ACC112 (cell line): ENCODE measurements around the gene EXOSC9.

Experiments
- H2AFZ ChIP-seq: fragments of 200-600 bp; sonication (generic); one replicate; pipeline ENCODE4 v1.6.0; 2017; ENCODE audit warnings: antibody characterized with exemption, low read length; ENCODE audit not compliant: unreplicated experiment
- H3K27ac ChIP-seq: fragments of 200-600 bp; sonication (generic); 2 replicates; pipeline ENCODE4 v1.5.1; 2014; ENCODE audit warnings: low read depth, mild to moderate bottlenecking, antibody characterized with exemption, low read length, moderate library complexity
- H3K27me3 ChIP-seq: fragments of 200-600 bp; sonication (generic); 2 replicates; pipeline ENCODE4 v1.6.1; 2014; ENCODE audit warnings: mild to moderate bottlenecking, antibody characterized with exemption, low read length, moderate library complexity, mixed read lengths; ENCODE audit not compliant: insufficient read depth
- H3K36me3 ChIP-seq: fragments of 200-600 bp; sonication (generic); 2 replicates; pipeline ENCODE4 v1.6.1; 2016; ENCODE audit warnings: mild to moderate bottlenecking, antibody characterized with exemption, low read length, moderate library complexity, mixed read lengths; ENCODE audit not compliant: insufficient read depth
- H3K4me1 ChIP-seq: fragments of 200-600 bp; sonication (generic); one replicate; pipeline ENCODE4 v1.6.1; 2016; ENCODE audit warnings: low read length, mixed read lengths; ENCODE audit not compliant: insufficient read depth, unreplicated experiment, control insufficient read depth
- H3K4me3 ChIP-seq: fragments of 200-600 bp; sonication (generic); 2 replicates; pipeline ENCODE4 v1.5.1; 2014; ENCODE audit warnings: mild to moderate bottlenecking, low read depth, low read length
- H3K79me2 ChIP-seq: fragments of 200-600 bp; sonication (generic); one replicate; pipeline ENCODE4 v1.6.0; 2016; ENCODE audit warnings: low read length; ENCODE audit not compliant: control insufficient read depth, unreplicated experiment, insufficient read depth

Gene EXOSC9

GRCh38 chr4:121771869-121772268, 29.3 kb upstream of the EXOSC9 start:
- Histone ChIP-seq H3K27ac (no peak overlapping the region), H2AFZ (no peak overlapping the region), H3K36me3 (no peaks in the 10 kb centered on the region), H3K4me1 (peaks cover 4% of the 10 kb centered on the region), H3K4me3 (no peak overlapping the region), H3K79me2 (no peaks in the 10 kb centered on the region), H3K27me3 (no peaks in the 10 kb centered on the region)

- no peak overlapping the region for H3K27ac ChIP-seq
- H3K4me1 ChIP-seq, result peaks cover 15% of the 10 kb centered on the region
- H2AFZ ChIP-seq, result no peak overlapping the region
- no peak overlapping the region for H3K4me3 ChIP-seq
- H3K36me3 ChIP-seq, result no peaks in the 10 kb centered on the region
- no peaks in the 10 kb centered on the region for H3K27me3 ChIP-seq
- no peaks in the 10 kb centered on the region for H3K79me2 ChIP-seq
Observed at GRCh38 chr4:121773883-121774282, 27.2 kb upstream of the EXOSC9 start.

GRCh38 chr4:121776610-121777401, 24.3 kb upstream of the EXOSC9 start:
- peak overlapping the region; percentile 51 for H2AFZ ChIP-seq
- H3K36me3 ChIP-seq, result no peaks in the 10 kb centered on the region
- H3K27me3 ChIP-seq, result no peaks in the 10 kb centered on the region
- no peak overlapping the region for H3K27ac ChIP-seq
- peaks cover 15% of the 10 kb centered on the region for H3K4me1 ChIP-seq
- no peaks in the 10 kb centered on the region for H3K79me2 ChIP-seq
- no peak overlapping the region; the same call in 1 of the 2 replicates for H3K4me3 ChIP-seq

- Histone ChIP-seq H3K4me3 (no peak overlapping the region), H3K27me3 (no peaks in the 10 kb centered on the region), H3K27ac (no peak overlapping the region), H3K4me1 (peaks cover 15% of the 10 kb centered on the region), H3K79me2 (no peaks in the 10 kb centered on the region), H3K36me3 (no peaks in the 10 kb centered on the region), H2AFZ (peak overlapping the region; percentile 6)
Observed at GRCh38 chr4:121777625-121778024, 23.5 kb upstream of the EXOSC9 start.

- no peak overlapping the region for H3K27ac ChIP-seq
- peaks cover 22% of the 10 kb centered on the region for H3K4me1 ChIP-seq
- H3K4me3 ChIP-seq, result no peak overlapping the region
- H3K36me3 ChIP-seq, result peaks cover 8% of the 10 kb centered on the region; the same call in 1 of the 2 replicates
- H3K27me3 ChIP-seq, result no peaks in the 10 kb centered on the region
- H2AFZ ChIP-seq, result no peak overlapping the region
- H3K79me2 ChIP-seq, result no peaks in the 10 kb centered on the region
Observed at GRCh38 chr4:121778991-121779628, 22.0 kb upstream of the EXOSC9 start.

- Histone ChIP-seq H2AFZ (no peak overlapping the region), H3K4me3 (no peak overlapping the region), H3K27ac (0 out of 2 replicates have a peak overlapping the region, but pooled peaks have one; percentile 11), H3K79me2 (no peaks in the 10 kb centered on the region), H3K4me1 (peaks cover 38% of the 10 kb centered on the region), H3K36me3 (peaks cover 8% of the 10 kb centered on the region; the same call in 1 of the 2 replicates), H3K27me3 (no peaks in the 10 kb centered on the region)
Observed at GRCh38 chr4:121783210-121783609, 17.9 kb upstream of the EXOSC9 start.

GRCh38 chr4:121784401-121784800, 16.7 kb upstream of the EXOSC9 start:
- H3K27ac ChIP-seq, result peak overlapping the region; percentile 88

GRCh38 chr4:121784975-121785374, 16.1 kb upstream of the EXOSC9 start:
- H3K79me2 ChIP-seq, result no peaks in the 10 kb centered on the region
- peak overlapping the region; percentile 88 for H3K27ac ChIP-seq
- H3K4me3 ChIP-seq, result no peak overlapping the region

More at GRCh38 chr4:121784401-121784800, 16.7 kb upstream of the EXOSC9 start:
- H3K4me1 ChIP-seq, result peaks cover 50% of the 10 kb centered on the region
- no peak overlapping the region for H3K4me3 ChIP-seq
- H3K36me3 ChIP-seq, result peaks cover 8% of the 10 kb centered on the region; the same call in 1 of the 2 replicates
- H2AFZ ChIP-seq, result no peak overlapping the region
- H3K79me2 ChIP-seq, result no peaks in the 10 kb centered on the region
- no peaks in the 10 kb centered on the region for H3K27me3 ChIP-seq

GRCh38 chr4:121785479-121785878, 15.6 kb upstream of the EXOSC9 start:
- Histone ChIP-seq H3K79me2 (no peaks in the 10 kb centered on the region), H3K36me3 (peaks cover 8% of the 10 kb centered on the region; the same call in 1 of the 2 replicates), H3K27ac (peak overlapping the region; percentile 88), H3K4me3 (no peak overlapping the region), H3K27me3 (no peaks in the 10 kb centered on the region), H3K4me1 (peaks cover 61% of the 10 kb centered on the region), H2AFZ (peak overlapping the region; percentile 49)

More at GRCh38 chr4:121784975-121785374, 16.1 kb upstream of the EXOSC9 start:
- Histone ChIP-seq H3K27me3 (no peaks in the 10 kb centered on the region), H2AFZ (peak overlapping the region; percentile 49), H3K4me1 (peaks cover 56% of the 10 kb centered on the region), H3K36me3 (peaks cover 8% of the 10 kb centered on the region; the same call in 1 of the 2 replicates)

- Histone ChIP-seq H3K36me3 (peaks cover 8% of the 10 kb centered on the region; the same call in 1 of the 2 replicates), H3K27ac (peak overlapping the region; percentile 88), H3K79me2 (no peaks in the 10 kb centered on the region), H3K4me1 (peaks cover 68% of the 10 kb centered on the region), H3K4me3 (no peak overlapping the region), H2AFZ (no peak overlapping the region), H3K27me3 (no peaks in the 10 kb centered on the region)
Observed at GRCh38 chr4:121786221-121786620, 14.9 kb upstream of the EXOSC9 start.
